B cell (primary cell): ENCODE results near the gene IGLL5. TPM values are rescaled to one million over a fixed set of nuclear protein-coding genes. Genes with fewer than 3 reads are reported as not detected.

Experiments
- ATAC-seq: fragments of 200-7000 bp; cut with Tn5 transposase; one replicate; pipeline ENCODE4 v1.10.0; 2021; ENCODE audit warnings: low read depth, mild to moderate bottlenecking, moderate number of reproducible peaks, moderate library complexity
- CTCF ChIA-PET: fragments of 350-600 bp; sonication (Branson Sonifier 250); formaldehyde crosslinking; loops from one replicate; lab custom pipeline; 2021; ENCODE audit warnings: antibody characterized with exemption, inconsistent platforms; lab: Charles Lee
- POLR2A ChIA-PET: fragments of 350-600 bp; sonication (Branson Sonifier 250); formaldehyde crosslinking; loops from one replicate; lab custom pipeline; 2021; ENCODE audit warnings: antibody characterized with exemption; lab: Charles Lee
- DNase-seq: peaks from one replicate; pipeline ENCODE4 v3.0.0; 2013
- H2AFZ ChIP-seq: 2 replicates; pipeline ENCODE4 v1.6.1; 2012; ENCODE audit warnings: mild to moderate bottlenecking, low read depth, low read length; ENCODE audit not compliant: insufficient read depth, poor library complexity, severe bottlenecking
- H3K27ac ChIP-seq, 2 donors: 1 replicate in 1 of 2; 2 replicates in 1 of 2; pipeline ENCODE4 v1.5.1; 2012 to 2013; ENCODE audit warnings: low read length in 2 of 2, mild to moderate bottlenecking in 2 of 2, moderate library complexity in 1 of 2
- H3K27me3 ChIP-seq, 4 experiments: fragments of 200-600 bp in 1 of 4; sonication (generic) in 1 of 4; replicated peaks in 1 of 4; 1 replicate in 2 of 4; 2 replicates in 2 of 4; pipeline versions ENCODE4 v1.6.1 to v1.7.0; 2013 to 2016; ENCODE audit warnings: low read length in 3 of 4, mild to moderate bottlenecking in 2 of 4, mixed read lengths in 1 of 4, moderate library complexity in 1 of 4; ENCODE audit not compliant: insufficient read depth in 4 of 4, control insufficient read depth in 3 of 4; ENCODE audit errors: control extremely low read depth in 1 of 4
- H3K36me3 ChIP-seq, 2 experiments: replicated peaks in 1 of 2; 1 replicate in 1 of 2; 2 replicates in 1 of 2; pipeline versions ENCODE4 v1.6.1 to v1.7.1; 2013; ENCODE audit warnings: low read length in 1 of 2; ENCODE audit not compliant: insufficient read depth in 2 of 2, control insufficient read depth in 1 of 2; ENCODE audit errors: control extremely low read depth in 1 of 2, extremely low read depth in 1 of 2
- H3K4me1 ChIP-seq, 2 donors: fragments of 200-600 bp in 1 of 2; sonication (generic) in 1 of 2; 1 replicate in 1 of 2; 2 replicates in 1 of 2; pipeline versions ENCODE4 v1.5.1 to v1.6.1; 2013 to 2017; ENCODE audit warnings: low read length in 2 of 2; ENCODE audit not compliant: control insufficient read depth in 2 of 2, insufficient read depth in 2 of 2
- H3K4me2 ChIP-seq: replicated peaks from 2 replicates; pipeline ENCODE3; 2012; ENCODE audit warnings: mild to moderate bottlenecking, low read depth, low read length; ENCODE audit not compliant: poor library complexity, severe bottlenecking
- H3K4me3 ChIP-seq, 5 experiments: fragments of 200-600 bp in 1 of 5; sonication (generic) in 1 of 5; 1 replicate in 3 of 5; 2 replicates in 2 of 5; pipeline versions ENCODE4 v1.5.1 to v1.7.0; 2011 to 2016; ENCODE audit warnings: low read length in 4 of 5, mild to moderate bottlenecking in 4 of 5, low read depth in 2 of 5, control low read depth in 1 of 5, moderate library complexity in 1 of 5; ENCODE audit not compliant: insufficient read depth in 1 of 5; ENCODE audit errors: control extremely low read depth in 1 of 5, extremely low read depth in 1 of 5
- H3K79me2 ChIP-seq: fragments of 200-600 bp; sonication (generic); one replicate; pipeline ENCODE4 v1.6.0; 2016; ENCODE audit warnings: low read length; ENCODE audit not compliant: control insufficient read depth, insufficient read depth
- H3K9ac ChIP-seq: fragments of 200-600 bp; sonication (generic); 2 replicates; pipeline ENCODE4 v1.6.1; 2017; ENCODE audit warnings: mild to moderate bottlenecking, low read length, moderate library complexity
- H3K9me3 ChIP-seq, 3 donors: one replicate each; pipeline versions ENCODE4 v1.6.1 to v1.7.1; 2013; ENCODE audit warnings: low read length in 2 of 3; ENCODE audit not compliant: control insufficient read depth in 2 of 3, insufficient read depth in 1 of 3; ENCODE audit errors: control extremely low read depth in 1 of 3
- H4K20me1 ChIP-seq: 2 replicates; pipeline ENCODE4 v1.6.0; 2012; ENCODE audit warnings: mild to moderate bottlenecking, low read length; ENCODE audit not compliant: insufficient read depth, control insufficient read depth, poor library complexity, severe bottlenecking
- H3K27ac Mint-ChIP-seq: one replicate; pipeline ENCODE4 v1.8.0; 2021; ENCODE audit warnings: mixed read lengths
- H3K27me3 Mint-ChIP-seq: one replicate; pipeline ENCODE4 v1.8.0; 2021; ENCODE audit warnings: mixed read lengths
- H3K4me1 Mint-ChIP-seq: one replicate; pipeline ENCODE4 v1.8.0; 2021; ENCODE audit warnings: mixed read lengths
- H3K4me3 Mint-ChIP-seq: one replicate; pipeline ENCODE4 v1.8.0; 2021; ENCODE audit warnings: mixed read lengths
- H3K9me3 Mint-ChIP-seq: one replicate; pipeline ENCODE4 v1.8.0; 2022; ENCODE audit warnings: mixed read lengths; ENCODE audit not compliant: insufficient read depth
- CTCF ChIP-seq: fragments of 200-600 bp; IDR thresholded peaks from one replicate; pipeline ENCODE4 v1.8.0; 2022; ENCODE audit warnings: antibody characterized with exemption, mild to moderate bottlenecking
- EZH2 ChIP-seq: IDR thresholded peaks from 2 replicates; pipeline ENCODE4 v1.6.1; 2012; ENCODE audit warnings: borderline replicate concordance, low read depth, mild to moderate bottlenecking, moderate library complexity, low read length; ENCODE audit not compliant: insufficient read depth, poor library complexity, severe bottlenecking
- WGBS: methylation state at CpG from one replicate; pipeline ENCODE4 v1.1.5; 2013; ENCODE audit warnings: missing lambda C conversion rate; ENCODE audit not compliant: insufficient coverage; 5-methylcytosine and 5-hydroxymethylcytosine counted together
- intact Hi-C: fragments of 100-400 bp; cut with micrococcal nuclease; formaldehyde crosslinking; loops from one replicate; pipeline ENCODE4 v1.10.0; 2022
- polyA plus RNA-seq: library from polyadenylated mRNA; depleted of rRNA; stranded (reverse); fragments of >200 nt; gene quantifications from 2 replicates; pipeline ENCODE4 v1.2.3, GENCODE V29; 2012
- total RNA-seq, 2 donors: library from RNA; stranded (reverse); fragments of 120-200 nt in 1 of 2; gene quantifications; 1 replicate in 1 of 2; 2 replicates in 1 of 2; pipeline versions ENCODE4 v1.2.3 to v1.2.4, GENCODE V29; 2013 to 2022

Gene IGLL5
- total and polyA plus RNA-seq, 2 donors (not counting 1 experiment from before 2014, with no cell fraction given): 39.8 to 365 TPM

- DNase-seq: no peak
- Histone ChIP-seq H3K79me2 (peaks cover 87% of the 10 kb centered on the region), H3K36me3 (peaks cover 0 to 21% of the 10 kb centered on the region in 2 experiments), H3K9me3 (peaks cover 0 to 44% (median 0%) of the 10 kb centered on the region in 3 donors), H2AFZ (no peak overlapping the region), H4K20me1 (peaks cover 55% of the 10 kb centered on the region), H3K27ac (peak overlapping the region; percentile 57 to 61), H3K4me1 (peaks cover 64 to 78% of the 10 kb centered on the region in 2 donors), H3K9ac (peak overlapping the region; percentile 53), H3K4me3 (peak overlapping the region; percentile 3 to 75 (median 52)), H3K4me2 (peak overlapping the region; percentile 70), H3K27me3 (peaks cover 0 to 8% (median 1%) of the 10 kb centered on the region in 4 experiments)
- peaks cover 84% of the 10 kb centered on the region for H3K4me1 Mint-ChIP-seq
- peak overlapping the region; percentile 65 for H3K4me3 Mint-ChIP-seq
- CTCF ChIA-PET: interaction anchor here (0.5 to 1.3 kb wide), 2 partner anchors 10 to 685 kb away, joined by 4 to 6 read pairs; no protein-coding TSS in a partner anchor
- H3K9me3 Mint-ChIP-seq: no peaks in the 10 kb centered on the region
- intact Hi-C loops: no loop called here
- 71% methylated on average over 9 of the region's 9 CpGs for WGBS
- ATAC-seq: no peak
- peaks cover 25% of the 10 kb centered on the region for H3K27me3 Mint-ChIP-seq
- POLR2A ChIA-PET: interaction anchor here (0.8 to 1.8 kb wide), 4 partner anchors 16 to 48 kb away, joined by 3 to 12 read pairs (median 8); no protein-coding TSS in a partner anchor
- H3K27ac Mint-ChIP-seq: peak overlapping the region; percentile 84
- TF ChIP-seq CTCF (no peak), EZH2 (no peak)
These were observed 6.5 kb downstream of the IGLL5 start for GRCh38 chr22:22893891-22894739.
